GM12878 (cell line): ENCODE results near the gene LRRC70. TPM values are rescaled to one million over a fixed set of nuclear protein-coding genes. Genes with fewer than 3 reads are reported as not detected.

Experiments used
- ATAC-seq: fragments of 200-7000 bp; cut with Tn5 transposase; 3 replicates; pipeline ENCODE4 v1.9.1; 2020; ENCODE audit warnings: mild to moderate bottlenecking, moderate library complexity
- BruUV-seq: library from RNA; stranded (reverse); fragments of 400-500 nt; replicated peaks from 2 replicates; lab custom pipeline; 2021; lab: Mats Ljungman, UMichigan
- CTCF ChIA-PET: fragments of 300-600 bp; sonication (Branson Sonifier 250); formaldehyde crosslinking; extraction: SDS; loops from one replicate; lab custom pipeline; 2021; ENCODE audit warnings: inconsistent platforms; lab: Yijun Ruan, JAX
- POLR2A ChIA-PET: fragments of 350-600 bp; formaldehyde crosslinking; extraction: SDS; loops from one replicate; lab custom pipeline; 2021; ENCODE audit warnings: inconsistent platforms; lab: Charles Lee
- RAD21 ChIA-PET: fragments of 300-600 bp; sonication (Branson Sonifier 250); formaldehyde crosslinking; loops from one replicate; lab custom pipeline; 2023; ENCODE audit warnings: antibody characterized with exemption; ENCODE audit not compliant: unreplicated experiment; lab: Charles Lee
- SMC1A ChIA-PET: fragments of 300-600 bp; sonication (Branson Sonifier 250); formaldehyde crosslinking; loops from one replicate; lab custom pipeline; 2023; ENCODE audit not compliant: unreplicated experiment, uncharacterized antibody; lab: Charles Lee
- DNase-seq: peaks from one replicate; pipeline ENCODE4 v3.0.0-alpha.2; 2011; ENCODE audit warnings: low read depth, low spot score
- FAIRE-seq: peaks from 3 replicates; lab custom pipeline; 2011; peaks lifted over from hg19 to GRCh38; lab: Jason Lieb, UNC
- H2AFZ ChIP-seq: 2 replicates; pipeline ENCODE4 v1.6.0; 2011; ENCODE audit warnings: low read depth, low read length, control low read depth; ENCODE audit not compliant: control insufficient read depth
- H3K27ac ChIP-seq: 2 replicates; pipeline ENCODE4 v1.5.1; 2011; ENCODE audit warnings: control low read depth; ENCODE audit not compliant: control insufficient read depth, insufficient read depth
- H3K27me3 ChIP-seq, 2 experiments: replicated peaks in 1 of 2; 2 replicates each; pipeline versions ENCODE4 v1.6.0 to v1.6.1; 2011; ENCODE audit warnings: low read length in 1 of 2; ENCODE audit not compliant: control insufficient read depth in 2 of 2, insufficient read depth in 2 of 2
- H3K36me3 ChIP-seq, 2 experiments: 2 replicates each; pipeline ENCODE4 v1.5.1; 2011; ENCODE audit warnings: low read length in 1 of 2; ENCODE audit not compliant: control insufficient read depth in 2 of 2, insufficient read depth in 2 of 2
- H3K4me1 ChIP-seq: 2 replicates; pipeline ENCODE4 v1.6.1; 2011; ENCODE audit warnings: mild to moderate bottlenecking, low read length, moderate library complexity, mixed read lengths; ENCODE audit not compliant: control insufficient read depth, insufficient read depth
- H3K4me2 ChIP-seq: 2 replicates; pipeline ENCODE4 v1.6.0; 2011; ENCODE audit warnings: control low read depth; ENCODE audit not compliant: control insufficient read depth, insufficient read depth
- H3K4me3 ChIP-seq: fragments of 200-600 bp; sonication (generic); 2 replicates; pipeline ENCODE4 v1.5.1; 2016
- H3K79me2 ChIP-seq: 2 replicates; pipeline ENCODE4 v1.6.0; 2011; ENCODE audit warnings: low read length; ENCODE audit not compliant: control insufficient read depth, insufficient read depth
- H3K9ac ChIP-seq: 2 replicates; pipeline ENCODE4 v1.8.0; 2011; ENCODE audit warnings: low read length, control low read depth, mixed read lengths; ENCODE audit not compliant: control insufficient read depth, insufficient read depth
- H3K9me3 ChIP-seq: replicated peaks from 3 replicates; pipeline ENCODE4 v1.5.1; 2011; ENCODE audit warnings: mild to moderate bottlenecking, low read length; ENCODE audit not compliant: control insufficient read depth, insufficient read depth
- H4K20me1 ChIP-seq: 2 replicates; pipeline ENCODE4 v1.6.0; 2011; ENCODE audit not compliant: control insufficient read depth, insufficient read depth
- BHLHE40 ChIP-seq, 2 experiments: fragments of 450-650 bp in 1 of 2; IDR thresholded peaks; 2 replicates each; pipeline ENCODE4 v1.6.1; 2011 to 2017; ENCODE audit warnings: low read depth in 2 of 2, borderline replicate concordance in 1 of 2, improper control_type of control experiment in 1 of 2, low read length in 1 of 2, mild to moderate bottlenecking in 1 of 2
- CBFB ChIP-seq: IDR thresholded peaks from 2 replicates; pipeline ENCODE4 v1.6.1; 2016; ENCODE audit warnings: antibody characterized with exemption, low read depth
- CBX5 ChIP-seq: sonication (generic); IDR thresholded peaks from 2 replicates; pipeline ENCODE4 v1.6.1; 2016; ENCODE audit warnings: low read depth, moderate library complexity, mild to moderate bottlenecking, inconsistent platforms
- DPF2 ChIP-seq: fragments of 450-650 bp; IDR thresholded peaks from 2 replicates; pipeline ENCODE4 v1.6.1; 2017; ENCODE audit warnings: mild to moderate bottlenecking
- EP300 ChIP-seq, 2 experiments: fragments of 150-350 bp in 1 of 2; IDR thresholded peaks; 2 replicates each; pipeline ENCODE4 v1.6.1; 2011 to 2012; ENCODE audit warnings: low read depth in 2 of 2, low read length in 2 of 2, borderline replicate concordance in 1 of 2, improper control_type of control experiment in 1 of 2, inconsistent platforms in 1 of 2; ENCODE audit not compliant: control insufficient read depth in 1 of 2
- NFXL1 ChIP-seq: fragments of 450-650 bp; IDR thresholded peaks from 2 replicates; pipeline ENCODE4 v1.6.1; 2017; ENCODE audit warnings: antibody characterized with exemption, mild to moderate bottlenecking, borderline replicate concordance
- POLR2A ChIP-seq: IDR thresholded peaks from 2 replicates; pipeline ENCODE4 v1.6.1; 2011; ENCODE audit warnings: low read depth, mild to moderate bottlenecking, low read length
- SUZ12 ChIP-seq: fragments of 200-600 bp; sonication (generic); IDR thresholded peaks from one replicate; pipeline ENCODE4 v1.6.1; 2018; ENCODE audit warnings: antibody characterized with exemption, mild to moderate bottlenecking; ENCODE audit not compliant: unreplicated experiment
- TAF1 ChIP-seq: IDR thresholded peaks from 2 replicates; pipeline ENCODE4 v1.6.1; 2011; ENCODE audit warnings: mild to moderate bottlenecking, low read depth, low read length, borderline replicate concordance
- TARDBP ChIP-seq: IDR thresholded peaks from 2 replicates; pipeline ENCODE4 v1.6.1; 2016; ENCODE audit warnings: borderline replicate concordance
- ZNF384 ChIP-seq: IDR thresholded peaks from 2 replicates; pipeline ENCODE4 v1.6.1; 2012; ENCODE audit warnings: low read depth, mild to moderate bottlenecking, low read length, improper control_type of control experiment, borderline replicate concordance
- ZSCAN29 ChIP-seq: fragments of 450-650 bp; IDR thresholded peaks from 2 replicates; pipeline ENCODE4 v1.6.1; 2017; ENCODE audit warnings: mild to moderate bottlenecking, moderate library complexity
- WGBS: methylation state at CpG from one replicate; pipeline ENCODE4 v1.1.6; 2016; ENCODE audit warnings: low lambda C conversion rate; ENCODE audit not compliant: insufficient replicate concordance, insufficient coverage; ENCODE audit errors: missing lambda C conversion rate; 5-methylcytosine and 5-hydroxymethylcytosine counted together
- in situ Hi-C: fragments of 300-500 bp; cut with MboI; formaldehyde crosslinking; loops from 9 replicates; pipeline ENCODE4 v1.14.3; 2018; ENCODE audit warnings: mixed read lengths
- intact Hi-C: fragments of 100-400 bp; cut with micrococcal nuclease; formaldehyde crosslinking; loops from one replicate; pipeline ENCODE4 v1.14.2; 2022; ENCODE audit not compliant: unreplicated experiment
- polyA plus RNA-seq, 11 experiments: library from polyadenylated mRNA; depleted of rRNA in 4 of 11; unstranded in 6 of 11; stranded (reverse) in 5 of 11; fragments of >200 nt; fragmentation: Nextera tagmentation in 4 of 11; fragmentation: Illumina TruSeq in 1 of 11; extraction: Ambion mirVana in 4 of 11; extraction: Trizol in 1 of 11; gene quantifications; 1 replicate in 1 of 11; 2 replicates in 10 of 11; pipeline versions ENCODE4 v1.2.1 to v1.2.3, GENCODE V29; 2011 to 2016; ENCODE audit warnings: inconsistent platforms in 2 of 11, missing spikeins in 2 of 11, low read depth in 1 of 11
- total RNA-seq, 4 experiments: library from RNA; depleted of rRNA in 3 of 4; stranded (reverse); fragments of >200 nt in 3 of 4; fragmentation: Illumina TruSeq in 1 of 4; extraction: Trizol in 1 of 4; gene quantifications; 2 replicates each; pipeline versions ENCODE4 v1.2.1 to v1.2.3, GENCODE V29; 2013 to 2021
- TF ChIP-seq, protein P1 (sequence below): fragments of 450-650 bp; IDR thresholded peaks from 2 replicates; pipeline ENCODE4 v1.6.1; 2016; ENCODE audit warnings: mild to moderate bottlenecking
- TF ChIP-seq, protein P2 (sequence below): IDR thresholded peaks from 2 replicates; pipeline ENCODE4 v1.6.1; 2011; ENCODE audit warnings: borderline replicate concordance, low read depth, mild to moderate bottlenecking, moderate library complexity, low read length; ENCODE audit not compliant: insufficient read depth, poor library complexity, severe bottlenecking
- TF ChIP-seq, protein P3 (sequence below): fragments of 450-650 bp; IDR thresholded peaks from 2 replicates; pipeline ENCODE4 v1.6.1; 2018; ENCODE audit warnings: mild to moderate bottlenecking, low read depth, moderate library complexity; ENCODE audit not compliant: partially characterized antibody

The LRRC70 gene
- total and polyA plus RNA-seq, 10 of the 15 experiments (the other 5 are each of a cell fraction or from before 2014, with no cell fraction given) = 0.35 to 1.5 (median 0.84) TPM

DNA sequence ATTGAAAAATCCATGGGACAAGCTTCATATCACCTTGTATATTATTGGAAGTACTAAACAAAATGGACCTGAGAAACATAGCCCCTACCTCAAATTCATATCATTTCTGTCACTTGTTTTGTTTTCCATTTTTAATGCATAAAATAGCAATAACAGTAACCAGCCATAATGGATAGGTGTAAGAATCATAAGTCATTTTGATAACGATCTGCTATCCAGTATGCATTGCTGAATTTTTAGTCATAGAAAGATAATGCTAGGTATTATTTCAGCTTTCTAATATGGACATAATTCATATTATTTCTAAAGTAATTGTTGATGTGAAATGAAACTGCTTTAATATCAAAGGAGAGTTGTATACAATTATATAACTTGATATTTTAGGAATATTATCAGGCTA lies 1.1 kb upstream of the LRRC70 start (continued):
- TF ChIP-seq, protein P1, sequence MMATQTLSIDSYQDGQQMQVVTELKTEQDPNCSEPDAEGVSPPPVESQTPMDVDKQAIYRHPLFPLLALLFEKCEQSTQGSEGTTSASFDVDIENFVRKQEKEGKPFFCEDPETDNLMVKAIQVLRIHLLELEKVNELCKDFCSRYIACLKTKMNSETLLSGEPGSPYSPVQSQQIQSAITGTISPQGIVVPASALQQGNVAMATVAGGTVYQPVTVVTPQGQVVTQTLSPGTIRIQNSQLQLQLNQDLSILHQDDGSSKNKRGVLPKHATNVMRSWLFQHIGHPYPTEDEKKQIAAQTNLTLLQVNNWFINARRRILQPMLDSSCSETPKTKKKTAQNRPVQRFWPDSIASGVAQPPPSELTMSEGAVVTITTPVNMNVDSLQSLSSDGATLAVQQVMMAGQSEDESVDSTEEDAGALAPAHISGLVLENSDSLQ = no peak
- TF ChIP-seq EP300 (IDR thresholded peaks at IDR 0.05; ENCODE audit: borderline replicate concordance in 1 of 2, control insufficient read depth in 1 of 2, low read depth in 2 of 2, low read length in 2 of 2) = no peak
- TF ChIP-seq, protein P2, sequence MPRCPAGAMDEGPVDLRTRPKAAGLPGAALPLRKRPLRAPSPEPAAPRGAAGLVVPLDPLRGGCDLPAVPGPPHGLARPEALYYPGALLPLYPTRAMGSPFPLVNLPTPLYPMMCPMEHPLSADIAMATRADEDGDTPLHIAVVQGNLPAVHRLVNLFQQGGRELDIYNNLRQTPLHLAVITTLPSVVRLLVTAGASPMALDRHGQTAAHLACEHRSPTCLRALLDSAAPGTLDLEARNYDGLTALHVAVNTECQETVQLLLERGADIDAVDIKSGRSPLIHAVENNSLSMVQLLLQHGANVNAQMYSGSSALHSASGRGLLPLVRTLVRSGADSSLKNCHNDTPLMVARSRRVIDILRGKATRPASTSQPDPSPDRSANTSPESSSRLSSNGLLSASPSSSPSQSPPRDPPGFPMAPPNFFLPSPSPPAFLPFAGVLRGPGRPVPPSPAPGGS = no peak
- TF ChIP-seq SUZ12 = no peak
- TF ChIP-seq CBX5 = no peak
- no peak for TF ChIP-seq ZNF384
- TF ChIP-seq, all 136 proteins: peak for 0

DNA sequence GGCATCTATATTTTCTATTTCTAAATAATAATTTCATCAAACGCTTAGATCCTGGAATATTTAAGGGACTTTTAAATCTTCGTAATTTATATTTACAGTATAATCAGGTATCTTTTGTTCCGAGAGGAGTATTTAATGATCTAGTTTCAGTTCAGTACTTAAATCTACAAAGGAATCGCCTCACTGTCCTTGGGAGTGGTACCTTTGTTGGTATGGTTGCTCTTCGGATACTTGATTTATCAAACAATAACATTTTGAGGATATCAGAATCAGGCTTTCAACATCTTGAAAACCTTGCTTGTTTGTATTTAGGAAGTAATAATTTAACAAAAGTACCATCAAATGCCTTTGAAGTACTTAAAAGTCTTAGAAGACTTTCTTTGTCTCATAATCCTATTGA lies 1.1 kb downstream of the LRRC70 start:
- Histone ChIP-seq H3K27me3 (no peaks in the 10 kb centered on the region), H3K4me2 (no peak overlapping the region), H3K9ac (no peak overlapping the region), H3K27ac (no peak overlapping the region), H3K79me2 (no peaks in the 10 kb centered on the region), H3K36me3 (no peaks in the 10 kb centered on the region), H3K9me3 (no peaks in the 10 kb centered on the region), H2AFZ (no peak overlapping the region), H3K4me1 (peaks cover 7% of the 10 kb centered on the region; the same call in 1 of the 2 replicates), H3K4me3 (no peak overlapping the region), H4K20me1 (no peaks in the 10 kb centered on the region)
- FAIRE-seq = no peak
- SMC1A ChIA-PET = interaction anchor here (2.9 kb wide), 1 partner anchor 11 kb away, joined by 20 read pairs; no protein-coding TSS in a partner anchor
- ATAC-seq = no peak
- POLR2A ChIA-PET = no interaction called here
- RAD21 ChIA-PET = no interaction called here
- TF ChIP-seq DPF2 (no peak), TARDBP (no peak), CBFB (no peak), POLR2A (no peak), SUZ12 (no peak), TAF1 (no peak), BHLHE40 (IDR thresholded peaks at IDR 0.05; ENCODE audit: borderline replicate concordance in 1 of 2, low read depth in 2 of 2, low read length in 1 of 2) (no peak), NFXL1 (no peak), ZSCAN29 (no peak)
- TF ChIP-seq, protein P3, sequence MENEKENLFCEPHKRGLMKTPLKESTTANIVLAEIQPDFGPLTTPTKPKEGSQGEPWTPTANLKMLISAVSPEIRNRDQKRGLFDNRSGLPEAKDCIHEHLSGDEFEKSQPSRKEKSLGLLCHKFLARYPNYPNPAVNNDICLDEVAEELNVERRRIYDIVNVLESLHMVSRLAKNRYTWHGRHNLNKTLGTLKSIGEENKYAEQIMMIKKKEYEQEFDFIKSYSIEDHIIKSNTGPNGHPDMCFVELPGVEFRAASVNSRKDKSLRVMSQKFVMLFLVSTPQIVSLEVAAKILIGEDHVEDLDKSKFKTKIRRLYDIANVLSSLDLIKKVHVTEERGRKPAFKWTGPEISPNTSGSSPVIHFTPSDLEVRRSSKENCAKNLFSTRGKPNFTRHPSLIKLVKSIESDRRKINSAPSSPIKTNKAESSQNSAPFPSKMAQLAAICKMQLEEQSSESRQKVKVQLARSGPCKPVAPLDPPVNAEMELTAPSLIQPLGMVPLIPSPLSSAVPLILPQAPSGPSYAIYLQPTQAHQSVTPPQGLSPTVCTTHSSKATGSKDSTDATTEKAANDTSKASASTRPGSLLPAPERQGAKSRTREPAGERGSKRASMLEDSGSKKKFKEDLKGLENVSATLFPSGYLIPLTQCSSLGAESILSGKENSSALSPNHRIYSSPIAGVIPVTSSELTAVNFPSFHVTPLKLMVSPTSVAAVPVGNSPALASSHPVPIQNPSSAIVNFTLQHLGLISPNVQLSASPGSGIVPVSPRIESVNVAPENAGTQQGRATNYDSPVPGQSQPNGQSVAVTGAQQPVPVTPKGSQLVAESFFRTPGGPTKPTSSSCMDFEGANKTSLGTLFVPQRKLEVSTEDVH = no peak
- 99% methylated on average over 5 of the region's 5 CpGs for WGBS
- no TSS peak for BruUV-seq
- intact Hi-C loops = no loop called here
- CTCF ChIA-PET = interaction anchor here (1.5 kb wide), 1 partner anchor 136 kb away, joined by 6 read pairs; no protein-coding TSS in a partner anchor
- DNase-seq = no peak
- in situ Hi-C loops = no loop called here
